Lung (tissue), 12 donors: ENCODE measurements around the gene FITM1. TPM values are rescaled to one million over a fixed set of nuclear protein-coding genes. Genes with fewer than 3 reads are reported as not detected.
"Not testable (repeated sequence)": the region's sequence is repeated elsewhere in the genome, so short reads cannot be mapped to it uniquely, and the experiment has no call there.

ENCODE experiments used
- ATAC-seq: fragments of 200-7000 bp; cut with Tn5 transposase; one replicate; pipeline ENCODE4 v1.9.1; 2020; ENCODE audit warnings: moderate number of reproducible peaks; ENCODE audit not compliant: insufficient read depth, low FRiP score
- DNase-seq, 3 donors: peaks; one replicate each; pipeline ENCODE4 v3.0.0-alpha.2; 2013 to 2017
- H3K27ac ChIP-seq, 2 donors: one replicate each; pipeline ENCODE4 v1.5.1; 2013; ENCODE audit warnings: mild to moderate bottlenecking in 2 of 2, moderate library complexity in 2 of 2, control low read depth in 1 of 2, inconsistent platforms in 1 of 2, low read depth in 1 of 2, low read length in 1 of 2
- H3K27me3 ChIP-seq, 3 donors: one replicate each; pipeline ENCODE4 v1.5.1; 2013; ENCODE audit warnings: low read length in 2 of 3; ENCODE audit not compliant: control insufficient read depth in 3 of 3, insufficient read depth in 3 of 3
- H3K36me3 ChIP-seq, 4 donors: one replicate each; pipeline ENCODE4 v1.5.1; 2013; ENCODE audit warnings: low read length in 4 of 4, mild to moderate bottlenecking in 1 of 4, moderate library complexity in 1 of 4; ENCODE audit not compliant: control insufficient read depth in 4 of 4, insufficient read depth in 4 of 4
- H3K4me1 ChIP-seq, 5 donors: one replicate each; pipeline ENCODE4 v1.5.1; 2013; ENCODE audit warnings: low read length in 5 of 5, mild to moderate bottlenecking in 2 of 5, moderate library complexity in 1 of 5; ENCODE audit not compliant: control insufficient read depth in 5 of 5, insufficient read depth in 5 of 5
- H3K4me3 ChIP-seq: one replicate; pipeline ENCODE4 v1.5.1; 2013; ENCODE audit warnings: mild to moderate bottlenecking, control low read depth, moderate library complexity
- H3K9ac ChIP-seq, 2 donors: one replicate each; pipeline ENCODE4 v1.5.1; 2013; ENCODE audit warnings: low read length in 2 of 2, control low read depth in 1 of 2; ENCODE audit not compliant: insufficient read depth in 1 of 2
- H3K9me3 ChIP-seq, 4 donors: one replicate each; pipeline ENCODE4 v1.5.1; 2013; ENCODE audit warnings: low read length in 3 of 4, mild to moderate bottlenecking in 1 of 4, moderate library complexity in 1 of 4; ENCODE audit not compliant: control insufficient read depth in 4 of 4, insufficient read depth in 3 of 4
- WGBS, 2 donors: extraction: QIAGEN DNeasy Blood & Tissue Kit; methylation state at CpG; one replicate each; pipeline ENCODE4 v1.1.7; 2013; 5-methylcytosine and 5-hydroxymethylcytosine counted together
- polyA plus RNA-seq, 2 donors: library from polyadenylated mRNA; stranded (reverse); fragments of 200-250 nt; gene quantifications; one replicate each; pipeline ENCODE4 v1.2.1, GENCODE V29; 2013
- total RNA-seq, 2 donors: library from RNA; depleted of rRNA in 1 of 2; stranded (reverse); fragments of >200 nt in 1 of 2; gene quantifications; one replicate each; pipeline ENCODE4 v1.2.1, GENCODE V29; 2014 to 2021
- TF ChIP-seq, protein P1 (sequence below): IDR thresholded peaks from 2 replicates; pipeline ENCODE4 v1.5.1; 2012; ENCODE audit warnings: mild to moderate bottlenecking; ENCODE audit errors: control extremely low read depth, extremely low read depth
- donor health status: control.
- donor health status: control.
- donor health status: Bipolar disorder and iron deficiency.
- donor health status: healthy.
- donor health status: DM: yes; HTN: yes; CAD: no.

Gene FITM1
- total and polyA plus RNA-seq, 4 donors: 0.48 to 1.4 (median 0.88) TPM

- H3K9ac ChIP-seq: no peak overlapping the region
- H3K27ac ChIP-seq: no peak overlapping the region
- H3K27me3 ChIP-seq: no peaks in the 10 kb centered on the region
- H3K4me3 ChIP-seq: no peak overlapping the region
- no peaks in the 10 kb centered on the region for H3K9me3 ChIP-seq
- TF ChIP-seq, protein P1, sequence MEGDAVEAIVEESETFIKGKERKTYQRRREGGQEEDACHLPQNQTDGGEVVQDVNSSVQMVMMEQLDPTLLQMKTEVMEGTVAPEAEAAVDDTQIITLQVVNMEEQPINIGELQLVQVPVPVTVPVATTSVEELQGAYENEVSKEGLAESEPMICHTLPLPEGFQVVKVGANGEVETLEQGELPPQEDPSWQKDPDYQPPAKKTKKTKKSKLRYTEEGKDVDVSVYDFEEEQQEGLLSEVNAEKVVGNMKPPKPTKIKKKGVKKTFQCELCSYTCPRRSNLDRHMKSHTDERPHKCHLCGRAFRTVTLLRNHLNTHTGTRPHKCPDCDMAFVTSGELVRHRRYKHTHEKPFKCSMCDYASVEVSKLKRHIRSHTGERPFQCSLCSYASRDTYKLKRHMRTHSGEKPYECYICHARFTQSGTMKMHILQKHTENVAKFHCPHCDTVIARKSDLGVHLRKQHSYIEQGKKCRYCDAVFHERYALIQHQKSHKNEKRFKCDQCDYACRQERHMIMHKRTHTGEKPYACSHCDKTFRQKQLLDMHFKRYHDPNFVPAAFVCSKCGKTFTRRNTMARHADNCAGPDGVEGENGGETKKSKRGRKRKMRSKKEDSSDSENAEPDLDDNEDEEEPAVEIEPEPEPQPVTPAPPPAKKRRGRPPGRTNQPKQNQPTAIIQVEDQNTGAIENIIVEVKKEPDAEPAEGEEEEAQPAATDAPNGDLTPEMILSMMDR: no peak
- WGBS, 2 donors: 94 to 96% methylated on average over 3 of the region's 3 CpGs
- H3K4me1 ChIP-seq: peaks cover 0 to 2% (median 0%) of the 10 kb centered on the region in 5 donors
- peaks cover 0 to 36% (median 6%) of the 10 kb centered on the region in 4 donors for H3K36me3 ChIP-seq
- no peak for ATAC-seq
- no peak for DNase-seq
Observed at GRCh38 chr14:24100982-24101494, 29.4 kb upstream of the FITM1 start.

GRCh38 chr14:24102357-24103048, 28.0 kb upstream of the FITM1 start:
- Histone ChIP-seq H3K4me3 (no peak overlapping the region), H3K36me3 (peaks cover 0 to 36% (median 6%) of the 10 kb centered on the region in 4 donors)
- ATAC-seq: no peak

GRCh38 chr14:24103451-24103850, 27.0 kb upstream of the FITM1 start:
- TF ChIP-seq, protein P1: no peak
- DNase-seq (no peak), ATAC-seq (no peak)
- no peak overlapping the region for H3K9ac ChIP-seq
- peaks cover 0 to 32% (median 6%) of the 10 kb centered on the region in 4 donors for H3K36me3 ChIP-seq
- H3K9me3 ChIP-seq: no peaks in the 10 kb centered on the region
- no peak overlapping the region for H3K27ac ChIP-seq
- 94 to 95% methylated on average over 13 of the region's 13 CpGs for WGBS, 2 donors
- no peaks in the 10 kb centered on the region for H3K27me3 ChIP-seq
- no peak overlapping the region for H3K4me3 ChIP-seq
- peaks cover 0 to 2% (median 0%) of the 10 kb centered on the region in 5 donors for H3K4me1 ChIP-seq

More at GRCh38 chr14:24102357-24103048, 28.0 kb upstream of the FITM1 start:
- H3K27ac ChIP-seq: no peak overlapping the region
- TF ChIP-seq, protein P1: no peak
- H3K9ac ChIP-seq: no peak overlapping the region
- 92 to 96% methylated on average over 7 of the region's 7 CpGs for WGBS, 2 donors
- DNase-seq: no peak
- no peaks in the 10 kb centered on the region for H3K9me3 ChIP-seq
- H3K4me1 ChIP-seq: peaks cover 0 to 2% (median 0%) of the 10 kb centered on the region in 5 donors
- no peaks in the 10 kb centered on the region for H3K27me3 ChIP-seq

- 93 to 95% methylated on average over 8 of the region's 8 CpGs for WGBS, 2 donors
Observed at GRCh38 chr14:24105609-24106239, 24.7 kb upstream of the FITM1 start.

More at GRCh38 chr14:24105609-24106239, 24.7 kb upstream of the FITM1 start:
- not testable (repeated sequence) for H3K4me3 ChIP-seq, DNase-seq, H3K27ac ChIP-seq, H3K9me3 ChIP-seq, H3K27me3 ChIP-seq, H3K9ac ChIP-seq, ATAC-seq, H3K4me1 ChIP-seq
- H3K36me3 ChIP-seq: peaks cover 0 to 17% (median 3%) of the 10 kb centered on the region in 4 donors
